Bronchial epithelial cell (primary cell): ENCODE data around the gene AKAP1. TPM values are rescaled to one million over a fixed set of nuclear protein-coding genes. Genes with fewer than 3 reads are reported as not detected.

Source experiments
- DNase-seq: peaks from one replicate; pipeline ENCODE4 v3.0.0-alpha.2; 2010; ENCODE audit warnings: low read depth
- FAIRE-seq: peaks from 2 replicates; lab custom pipeline; 2011; peaks lifted over from hg19 to GRCh38; lab: Jason Lieb, UNC
- H3K27me3 ChIP-seq: 2 replicates; pipeline ENCODE4 v1.5.1; 2011; ENCODE audit warnings: low read length; ENCODE audit not compliant: control insufficient read depth, insufficient read depth
- H3K36me3 ChIP-seq: 2 replicates; pipeline ENCODE4 v1.5.1; 2011; ENCODE audit warnings: low read length; ENCODE audit not compliant: control insufficient read depth, insufficient read depth
- H3K4me3 ChIP-seq: 2 replicates; pipeline ENCODE4 v1.5.1; 2011; ENCODE audit warnings: mild to moderate bottlenecking, low read depth, low read length, control low read depth
- total RNA-seq: library from RNA; depleted of rRNA; stranded (reverse); fragments of >200 nt; gene quantifications from 2 replicates; pipeline ENCODE4 v1.2.1, GENCODE V29; 2014
- TF ChIP-seq, protein P1 (sequence below): IDR thresholded peaks from 2 replicates; pipeline ENCODE4 v1.5.1; 2011; ENCODE audit warnings: mild to moderate bottlenecking, moderate library complexity, low read length, control low read depth, inconsistent platforms; ENCODE audit not compliant: insufficient read depth, severe bottlenecking

AKAP1 gene
- total RNA-seq, 1 donor from 2014 or later, result 30.0 TPM

DNA sequence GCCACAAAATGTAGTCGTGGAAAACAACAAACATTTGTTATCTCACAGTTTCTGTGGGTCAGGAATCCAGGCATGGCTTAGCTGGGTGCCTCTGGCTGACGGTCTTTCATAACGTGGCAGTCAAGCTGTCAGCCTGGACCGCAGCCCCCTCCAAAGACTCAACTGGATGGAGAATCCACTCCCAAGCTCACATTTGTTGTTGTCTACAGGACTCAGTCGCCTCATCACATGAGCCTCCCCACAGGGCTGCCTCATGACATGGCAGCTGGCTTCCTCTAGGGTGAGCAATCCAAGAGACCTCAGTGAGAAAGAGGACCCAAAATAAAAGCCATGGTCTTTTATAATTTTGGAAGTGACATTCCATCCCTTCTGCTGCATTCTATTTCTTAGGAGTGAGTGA lies 34.7 kb upstream of the AKAP1 start:
- H3K36me3 ChIP-seq, result no peaks in the 10 kb centered on the region
- TF ChIP-seq, protein P1, sequence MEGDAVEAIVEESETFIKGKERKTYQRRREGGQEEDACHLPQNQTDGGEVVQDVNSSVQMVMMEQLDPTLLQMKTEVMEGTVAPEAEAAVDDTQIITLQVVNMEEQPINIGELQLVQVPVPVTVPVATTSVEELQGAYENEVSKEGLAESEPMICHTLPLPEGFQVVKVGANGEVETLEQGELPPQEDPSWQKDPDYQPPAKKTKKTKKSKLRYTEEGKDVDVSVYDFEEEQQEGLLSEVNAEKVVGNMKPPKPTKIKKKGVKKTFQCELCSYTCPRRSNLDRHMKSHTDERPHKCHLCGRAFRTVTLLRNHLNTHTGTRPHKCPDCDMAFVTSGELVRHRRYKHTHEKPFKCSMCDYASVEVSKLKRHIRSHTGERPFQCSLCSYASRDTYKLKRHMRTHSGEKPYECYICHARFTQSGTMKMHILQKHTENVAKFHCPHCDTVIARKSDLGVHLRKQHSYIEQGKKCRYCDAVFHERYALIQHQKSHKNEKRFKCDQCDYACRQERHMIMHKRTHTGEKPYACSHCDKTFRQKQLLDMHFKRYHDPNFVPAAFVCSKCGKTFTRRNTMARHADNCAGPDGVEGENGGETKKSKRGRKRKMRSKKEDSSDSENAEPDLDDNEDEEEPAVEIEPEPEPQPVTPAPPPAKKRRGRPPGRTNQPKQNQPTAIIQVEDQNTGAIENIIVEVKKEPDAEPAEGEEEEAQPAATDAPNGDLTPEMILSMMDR, result no peak
- H3K4me3 ChIP-seq, result no peak overlapping the region
- peaks cover 6% of the 10 kb centered on the region for H3K27me3 ChIP-seq
- DNase-seq (no peak), FAIRE-seq (no peak)

DNA sequence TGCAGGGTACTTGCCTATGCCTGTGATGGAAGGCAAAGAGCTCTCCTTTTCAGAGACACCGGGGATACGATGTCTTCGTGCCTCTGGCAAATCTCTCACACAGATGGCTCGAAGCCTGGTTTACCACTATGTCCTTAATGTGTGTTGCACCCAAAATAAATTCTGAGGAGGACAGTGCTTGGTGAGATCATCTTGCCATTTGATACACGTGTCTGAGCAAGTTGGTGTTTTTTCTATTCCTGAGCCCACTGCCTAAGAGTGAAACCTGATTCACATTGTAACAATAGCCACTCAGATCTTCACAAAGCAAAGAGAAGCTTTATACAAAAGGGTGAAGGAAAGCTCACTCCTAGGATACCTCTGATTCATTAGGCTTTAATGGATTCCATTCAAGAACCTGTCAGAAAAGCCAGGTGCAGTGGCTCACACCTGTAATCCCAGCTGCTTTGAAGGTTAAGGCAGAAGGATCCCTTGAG lies 33.1 kb upstream of the AKAP1 start:
- no peak for FAIRE-seq
- no peaks in the 10 kb centered on the region for H3K36me3 ChIP-seq
- peak; percentile 72 for DNase-seq
- H3K27me3 ChIP-seq, result no peaks in the 10 kb centered on the region
- H3K4me3 ChIP-seq, result no peak overlapping the region
- TF ChIP-seq, protein P1, result no peak

DNA sequence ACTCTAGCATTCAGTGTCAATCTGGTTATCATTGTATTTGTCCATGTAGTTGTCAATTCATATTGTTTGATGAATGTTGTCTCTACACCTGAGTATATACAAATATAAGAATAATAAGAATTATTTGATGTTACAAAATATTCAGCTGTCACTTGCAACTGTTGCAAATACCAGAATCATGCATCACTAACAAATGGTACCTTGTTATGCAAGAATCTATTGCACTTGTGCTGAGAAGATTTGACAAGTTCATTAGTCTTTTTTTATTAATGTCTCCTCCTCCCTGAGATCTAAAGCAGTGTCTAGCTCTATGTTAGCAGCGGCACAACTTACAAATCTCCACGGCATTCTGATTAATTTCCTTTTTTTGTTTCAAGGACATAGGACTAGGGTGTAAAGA lies 22.2 kb upstream of the AKAP1 start:
- H3K27me3 ChIP-seq, result no peaks in the 10 kb centered on the region
- TF ChIP-seq, protein P1, result no peak
- H3K4me3 ChIP-seq, result no peak overlapping the region
- no peak for DNase-seq
- no peak for FAIRE-seq
- no peaks in the 10 kb centered on the region for H3K36me3 ChIP-seq

DNA sequence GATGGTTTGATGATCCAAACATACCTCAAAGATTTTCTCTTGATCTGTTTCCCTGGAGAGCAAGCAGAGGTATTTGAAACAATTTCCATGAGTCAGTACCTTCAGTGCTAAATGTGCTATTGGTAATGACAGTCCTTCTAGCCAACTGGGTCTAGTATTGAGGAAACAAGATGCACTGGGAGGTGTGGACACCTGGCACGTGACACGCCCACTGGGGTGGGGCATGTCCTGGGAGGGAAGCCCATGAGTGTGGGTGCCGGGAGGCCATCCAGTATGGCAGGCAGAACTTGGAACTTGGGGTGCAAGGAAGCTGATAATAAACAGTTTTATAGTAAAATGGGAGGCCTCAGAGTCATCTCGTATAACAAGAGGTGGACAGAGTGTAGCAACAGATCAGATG lies 17.9 kb upstream of the AKAP1 start:
- DNase-seq, result no peak
- FAIRE-seq, result no peak

DNA sequence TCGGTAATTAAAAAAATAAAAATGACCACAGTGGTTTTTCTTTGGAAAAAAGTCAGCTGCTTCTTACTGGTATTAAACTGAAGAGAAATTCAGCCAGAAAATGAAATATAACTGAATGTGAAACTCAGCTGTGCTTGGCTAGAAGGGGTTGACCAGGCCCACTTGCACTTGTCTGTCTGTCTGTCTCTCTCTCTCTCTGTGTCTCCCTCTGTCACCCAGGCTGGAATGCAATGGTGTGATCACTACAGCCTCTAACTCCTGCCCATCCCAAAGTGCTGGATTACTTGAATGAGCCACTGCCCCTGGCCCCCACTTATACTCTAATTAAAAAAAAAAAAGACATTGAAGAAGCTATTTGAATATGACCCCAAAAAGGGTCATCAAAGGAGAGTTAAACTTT lies 17.3 kb upstream of the AKAP1 start:
- TF ChIP-seq, protein P1, result no peak
- Histone ChIP-seq H3K27me3 (no peaks in the 10 kb centered on the region), H3K4me3 (no peak overlapping the region), H3K36me3 (no peaks in the 10 kb centered on the region)
- FAIRE-seq, result no peak
- DNase-seq, result no peak

More for the DNA sequence above, 17.9 kb upstream of the AKAP1 start:
- TF ChIP-seq, protein P1, result no peak
- Histone ChIP-seq H3K27me3 (no peaks in the 10 kb centered on the region), H3K4me3 (no peak overlapping the region), H3K36me3 (no peaks in the 10 kb centered on the region)

DNA sequence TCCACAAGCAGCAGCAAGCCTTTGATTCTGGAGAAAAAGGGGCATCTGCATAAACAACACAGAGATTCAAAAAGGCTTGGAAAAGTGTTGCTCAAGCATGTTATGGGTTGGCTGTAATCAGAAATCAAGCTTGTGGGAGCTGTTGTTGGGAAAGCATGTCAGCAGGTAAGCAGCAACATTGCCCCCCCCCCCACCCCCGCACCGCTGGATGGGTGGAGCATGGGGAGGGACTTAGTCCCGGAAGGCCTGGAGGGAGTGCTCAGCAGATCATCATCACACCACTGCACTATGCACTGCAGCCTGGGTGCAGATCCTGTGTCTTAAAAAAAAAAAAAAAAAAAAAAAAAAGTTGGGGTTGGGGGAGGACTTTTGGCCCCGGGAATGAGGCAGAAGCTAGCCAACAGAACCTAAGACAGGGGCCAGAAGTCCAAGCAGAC lies 16.8 kb upstream of the AKAP1 start:
- DNase-seq, result peak; percentile 64
- TF ChIP-seq, protein P1, result no peak
- H3K36me3 ChIP-seq, result no peaks in the 10 kb centered on the region
- no peak overlapping the region for H3K4me3 ChIP-seq
- H3K27me3 ChIP-seq, result no peaks in the 10 kb centered on the region
- FAIRE-seq, result no peak
